Posterior cingulate gyrus (tissue), 11 donors: Measurements from ENCODE around the gene ACTR3C.
"Not testable (repeated sequence)": the region's sequence is repeated elsewhere in the genome, so short reads cannot be mapped to it uniquely, and the experiment has no call there.

Experiments used
- DNase-seq, 10 donors: peaks; one replicate each; pipeline versions ENCODE4 v3.0.0 to v3.0.0-alpha.2; 2020 to 2021; ENCODE audit warnings: mixed read lengths in 3 of 10
- intact Hi-C: fragments of 100-400 bp; cut with DNase I; formaldehyde crosslinking; loops from one replicate; pipeline ENCODE4 v1.15.1; 2023

The ACTR3C gene

GRCh38 chr7:150317748-150318444 lies 5.4 kb downstream of the ACTR3C start:
- no peak for DNase-seq
- intact Hi-C loops: no loop called here

- peak in 1 of 10 donors; percentile 51 for DNase-seq
These were observed 6.4 kb downstream of the ACTR3C start for GRCh38 chr7:150316987-150317386.

GRCh38 chr7:150314639-150315239 lies 8.6 kb downstream of the ACTR3C start:
- peak in 1 of 10 donors; percentile 72 for DNase-seq
- intact Hi-C loops: no loop called here

More at GRCh38 chr7:150316987-150317386, 6.4 kb downstream of the ACTR3C start:
- intact Hi-C loops: not testable (repeated sequence)

- DNase-seq: no peak
- intact Hi-C loops: no loop called here
These were observed 9.5 kb downstream of the ACTR3C start for GRCh38 chr7:150313870-150314269.

GRCh38 chr7:150313367-150313809 lies 10.0 kb downstream of the ACTR3C start:
- intact Hi-C loops: no loop called here
- no peak for DNase-seq

- DNase-seq, intact Hi-C loops: not testable (repeated sequence)
These were observed 10.5 kb downstream of the ACTR3C start for GRCh38 chr7:150312649-150313366.

GRCh38 chr7:150311711-150312110 lies 11.6 kb downstream of the ACTR3C start:
- intact Hi-C loops: no loop called here

GRCh38 chr7:150311146-150311545 lies 12.2 kb downstream of the ACTR3C start:
- DNase-seq: no peak
- intact Hi-C loops: no loop called here

More at GRCh38 chr7:150311711-150312110, 11.6 kb downstream of the ACTR3C start:
- DNase-seq: no peak

GRCh38 chr7:150308575-150308974 lies 14.8 kb downstream of the ACTR3C start:
- intact Hi-C loops: no loop called here
- DNase-seq: no peak

GRCh38 chr7:150307904-150308303 lies 15.4 kb downstream of the ACTR3C start:
- intact Hi-C loops: no loop called here
- no peak for DNase-seq

- DNase-seq: no peak
- intact Hi-C loops: no loop called here
These were observed 16.2 kb downstream of the ACTR3C start for GRCh38 chr7:150307129-150307528.

GRCh38 chr7:150306377-150306776 lies 17.0 kb downstream of the ACTR3C start:
- intact Hi-C loops: not testable (repeated sequence)

GRCh38 chr7:150305903-150306284 lies 17.5 kb downstream of the ACTR3C start:
- intact Hi-C loops, DNase-seq: not testable (repeated sequence)

More at GRCh38 chr7:150306377-150306776, 17.0 kb downstream of the ACTR3C start:
- not testable (repeated sequence) for DNase-seq

- intact Hi-C loops: not testable (repeated sequence)
- peak in 1 of 10 donors; percentile 66 for DNase-seq
These were observed 18.0 kb downstream of the ACTR3C start for GRCh38 chr7:150305259-150305902.

- DNase-seq, intact Hi-C loops: not testable (repeated sequence)
These were observed 18.7 kb downstream of the ACTR3C start for GRCh38 chr7:150304499-150305258.

GRCh38 chr7:150302908-150303310 lies 20.4 kb downstream of the ACTR3C start:
- intact Hi-C loops, DNase-seq: not testable (repeated sequence)

- intact Hi-C loops, DNase-seq: not testable (repeated sequence)
These were observed 25.4 kb downstream of the ACTR3C start for GRCh38 chr7:150297978-150298377.

GRCh38 chr7:150296802-150297201 lies 26.5 kb downstream of the ACTR3C start:
- DNase-seq, intact Hi-C loops: not testable (repeated sequence)

- intact Hi-C loops, DNase-seq: not testable (repeated sequence)
These were observed 27.7 kb downstream of the ACTR3C start for GRCh38 chr7:150295614-150296013.

- DNase-seq, intact Hi-C loops: not testable (repeated sequence)
These were observed 28.3 kb downstream of the ACTR3C start for GRCh38 chr7:150295027-150295426.
